PFSK-1 (cell line): ENCODE data around the gene LMAN2.

Experiments
- FOXP2 ChIP-seq: optimal IDR thresholded peaks from 2 replicates; pipeline ENCODE3; 2011; ENCODE audit warnings: borderline replicate concordance, control low read depth, inconsistent platforms; ENCODE audit not compliant: insufficient read depth; ENCODE audit errors: extremely low read length, extremely low read depth
- POLR2AphosphoS5 ChIP-seq: IDR thresholded peaks from 2 replicates; pipeline ENCODE4 v1.6.1; 2012; ENCODE audit warnings: low read depth, mild to moderate bottlenecking, control low read depth, low read length, moderate library complexity
- SIN3A ChIP-seq: IDR thresholded peaks from 2 replicates; pipeline ENCODE4 v1.6.1; 2012; ENCODE audit warnings: mild to moderate bottlenecking, low read length, moderate library complexity, borderline replicate concordance; ENCODE audit not compliant: insufficient read depth
- TAF1 ChIP-seq: IDR thresholded peaks from 2 replicates; pipeline ENCODE4 v1.6.1; 2012; ENCODE audit warnings: low read length, control low read depth, borderline replicate concordance; ENCODE audit not compliant: insufficient read depth
- TF ChIP-seq, protein P1 (sequence below), 2 experiments: IDR thresholded peaks; 2 replicates each; pipeline versions ENCODE4 v1.6.1 to v1.8.0; 2011 to 2012; ENCODE audit warnings: low read depth in 2 of 2, low read length in 2 of 2, control low read depth in 1 of 2, inconsistent platforms in 1 of 2, mild to moderate bottlenecking in 1 of 2, moderate library complexity in 1 of 2; ENCODE audit not compliant: insufficient read depth in 1 of 2

The LMAN2 gene

DNA sequence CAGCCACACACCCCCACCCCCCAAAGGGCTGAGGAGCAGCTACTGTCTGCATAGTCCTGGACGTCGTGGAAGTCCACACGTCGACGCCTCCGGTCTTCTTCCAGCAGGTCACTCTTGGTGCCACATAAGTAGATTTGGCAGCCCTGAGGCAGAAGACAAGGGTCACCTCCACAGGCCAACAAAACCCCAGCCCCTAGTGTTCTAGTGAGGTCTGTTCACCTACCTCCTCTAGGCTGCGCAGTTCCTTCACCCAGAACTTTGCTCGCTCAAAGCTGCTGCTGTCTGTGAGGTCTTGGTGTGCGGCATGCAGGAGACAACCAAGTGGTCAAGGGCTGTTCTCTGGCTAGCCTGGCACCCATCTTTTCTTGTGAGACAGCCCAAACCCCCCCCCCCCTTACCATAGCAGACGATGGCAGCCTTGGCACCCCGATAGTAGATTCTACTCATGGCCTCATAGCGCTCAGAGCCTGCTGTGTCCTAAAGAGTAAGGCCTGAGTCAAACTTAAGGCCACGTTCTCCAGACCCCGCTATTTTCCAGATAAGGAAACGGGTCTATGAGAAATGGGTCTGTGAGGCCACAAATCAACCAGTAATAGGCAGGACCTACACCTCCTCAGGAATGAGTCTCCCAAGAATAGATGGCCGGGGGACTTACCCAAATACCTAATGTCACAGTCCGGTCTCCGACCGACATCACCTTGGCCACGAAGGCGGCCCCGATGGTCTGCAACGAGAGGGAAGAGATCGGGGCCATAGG is 48.9 kb downstream of the LMAN2 start:
- TF ChIP-seq SIN3A (no peak), POLR2AphosphoS5 (no peak), FOXP2 (no peak), TAF1 (no peak)
- TF ChIP-seq, protein P1, sequence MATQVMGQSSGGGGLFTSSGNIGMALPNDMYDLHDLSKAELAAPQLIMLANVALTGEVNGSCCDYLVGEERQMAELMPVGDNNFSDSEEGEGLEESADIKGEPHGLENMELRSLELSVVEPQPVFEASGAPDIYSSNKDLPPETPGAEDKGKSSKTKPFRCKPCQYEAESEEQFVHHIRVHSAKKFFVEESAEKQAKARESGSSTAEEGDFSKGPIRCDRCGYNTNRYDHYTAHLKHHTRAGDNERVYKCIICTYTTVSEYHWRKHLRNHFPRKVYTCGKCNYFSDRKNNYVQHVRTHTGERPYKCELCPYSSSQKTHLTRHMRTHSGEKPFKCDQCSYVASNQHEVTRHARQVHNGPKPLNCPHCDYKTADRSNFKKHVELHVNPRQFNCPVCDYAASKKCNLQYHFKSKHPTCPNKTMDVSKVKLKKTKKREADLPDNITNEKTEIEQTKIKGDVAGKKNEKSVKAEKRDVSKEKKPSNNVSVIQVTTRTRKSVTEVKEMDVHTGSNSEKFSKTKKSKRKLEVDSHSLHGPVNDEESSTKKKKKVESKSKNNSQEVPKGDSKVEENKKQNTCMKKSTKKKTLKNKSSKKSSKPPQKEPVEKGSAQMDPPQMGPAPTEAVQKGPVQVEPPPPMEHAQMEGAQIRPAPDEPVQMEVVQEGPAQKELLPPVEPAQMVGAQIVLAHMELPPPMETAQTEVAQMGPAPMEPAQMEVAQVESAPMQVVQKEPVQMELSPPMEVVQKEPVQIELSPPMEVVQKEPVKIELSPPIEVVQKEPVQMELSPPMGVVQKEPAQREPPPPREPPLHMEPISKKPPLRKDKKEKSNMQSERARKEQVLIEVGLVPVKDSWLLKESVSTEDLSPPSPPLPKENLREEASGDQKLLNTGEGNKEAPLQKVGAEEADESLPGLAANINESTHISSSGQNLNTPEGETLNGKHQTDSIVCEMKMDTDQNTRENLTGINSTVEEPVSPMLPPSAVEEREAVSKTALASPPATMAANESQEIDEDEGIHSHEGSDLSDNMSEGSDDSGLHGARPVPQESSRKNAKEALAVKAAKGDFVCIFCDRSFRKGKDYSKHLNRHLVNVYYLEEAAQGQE (IDR thresholded peaks at IDR 0.05; ENCODE audit: insufficient read depth in 1 of 2, low read depth in 2 of 2, low read length in 2 of 2), result no peak

DNA sequence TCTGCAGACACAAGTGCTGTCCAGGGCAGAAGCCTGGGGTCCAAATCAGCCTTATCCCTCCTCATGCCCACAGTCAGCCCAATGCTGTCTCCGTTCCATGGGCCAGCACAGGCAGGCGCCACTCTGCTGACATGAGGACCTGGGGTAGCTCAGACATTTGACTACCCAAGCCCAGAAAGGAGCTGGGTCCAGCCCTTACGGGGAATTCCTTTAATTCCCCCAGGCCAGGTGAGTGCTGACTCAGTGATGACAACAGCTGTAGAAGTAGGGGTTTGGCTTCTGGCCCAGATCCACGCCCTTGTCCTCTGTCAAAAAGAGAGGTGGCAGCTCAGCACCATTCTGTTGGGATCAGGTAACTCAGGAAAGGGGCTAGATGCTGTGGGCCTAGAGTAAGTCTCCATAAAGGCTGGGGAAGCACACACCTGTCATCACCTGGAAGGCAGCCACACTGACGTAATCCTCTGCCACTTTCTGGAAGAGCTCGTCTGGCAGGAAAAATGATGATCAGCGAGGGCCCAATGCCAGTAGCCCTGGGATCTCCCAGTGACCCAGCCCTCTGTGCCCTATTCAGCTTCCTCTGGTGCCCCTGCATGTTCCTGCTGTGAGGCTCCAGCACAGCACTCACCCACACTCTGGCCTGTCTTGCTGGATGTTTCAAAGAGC is 49.8 kb downstream of the LMAN2 start:
- no peak for TF ChIP-seq FOXP2
- TF ChIP-seq TAF1, result no peak
- TF ChIP-seq, protein P1 (IDR thresholded peaks at IDR 0.05; ENCODE audit: insufficient read depth in 1 of 2, low read depth in 2 of 2, low read length in 2 of 2), result no peak
- TF ChIP-seq POLR2AphosphoS5, result no peak
- TF ChIP-seq SIN3A, result no peak

DNA sequence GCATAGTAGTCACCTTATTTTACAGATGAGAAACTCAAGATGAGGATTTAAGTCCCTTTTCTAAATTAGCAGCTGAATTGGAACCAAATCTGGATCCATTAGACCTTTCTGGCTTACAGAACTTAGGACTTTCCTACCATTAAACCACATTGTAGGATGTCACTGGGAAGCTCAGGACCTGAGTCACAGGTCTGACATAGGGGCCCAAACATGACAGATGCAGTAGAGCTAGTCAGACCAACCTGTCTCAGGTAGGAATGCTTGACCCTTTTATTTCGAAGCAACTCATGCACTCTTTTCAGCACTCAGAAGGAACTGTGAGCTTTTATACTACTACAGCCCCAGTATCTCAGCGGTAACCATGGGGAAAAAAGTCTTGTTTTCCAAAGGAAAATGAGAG is 50.5 kb downstream of the LMAN2 start:
- TF ChIP-seq TAF1 (no peak), SIN3A (no peak), FOXP2 (no peak), POLR2AphosphoS5 (no peak)
- TF ChIP-seq, protein P1 (IDR thresholded peaks at IDR 0.05; ENCODE audit: insufficient read depth in 1 of 2, low read depth in 2 of 2, low read length in 2 of 2), result no peak

DNA sequence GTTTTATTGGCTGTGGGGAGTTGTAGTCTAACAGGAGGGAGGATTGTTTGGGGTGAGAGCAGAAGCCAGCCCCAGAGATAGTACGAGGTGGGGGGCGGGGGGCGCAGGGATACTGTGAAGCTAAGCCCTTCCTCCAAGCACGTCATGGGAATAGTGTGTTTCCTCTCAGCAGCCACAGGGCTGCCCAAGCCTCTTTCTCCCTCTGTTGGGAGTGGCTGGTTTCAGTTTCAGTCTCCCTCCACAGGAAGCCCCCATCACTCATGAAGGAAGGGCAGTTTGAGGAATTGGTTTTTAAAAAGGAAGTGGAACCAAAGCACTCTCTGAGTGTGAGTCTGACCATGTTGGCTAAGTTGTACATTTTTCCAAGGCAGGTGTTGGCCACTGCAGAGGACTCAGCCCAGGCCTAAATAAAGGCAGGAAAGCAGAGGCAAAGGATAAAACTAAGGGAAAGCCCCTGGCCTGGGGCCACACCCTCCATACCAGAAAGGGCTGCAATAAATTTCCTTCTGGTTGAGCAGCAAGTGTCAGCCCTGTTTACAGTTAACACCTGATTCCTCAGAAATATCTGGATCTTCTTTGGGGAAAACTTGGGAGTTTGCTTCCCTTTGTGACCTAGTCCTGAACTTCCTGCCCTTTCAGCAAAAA is 51.1 kb downstream of the LMAN2 start:
- TF ChIP-seq SIN3A, result no peak
- 0 out of 2 replicates have a peak, but pooled peaks have one; percentile 11 for TF ChIP-seq TAF1

DNA sequence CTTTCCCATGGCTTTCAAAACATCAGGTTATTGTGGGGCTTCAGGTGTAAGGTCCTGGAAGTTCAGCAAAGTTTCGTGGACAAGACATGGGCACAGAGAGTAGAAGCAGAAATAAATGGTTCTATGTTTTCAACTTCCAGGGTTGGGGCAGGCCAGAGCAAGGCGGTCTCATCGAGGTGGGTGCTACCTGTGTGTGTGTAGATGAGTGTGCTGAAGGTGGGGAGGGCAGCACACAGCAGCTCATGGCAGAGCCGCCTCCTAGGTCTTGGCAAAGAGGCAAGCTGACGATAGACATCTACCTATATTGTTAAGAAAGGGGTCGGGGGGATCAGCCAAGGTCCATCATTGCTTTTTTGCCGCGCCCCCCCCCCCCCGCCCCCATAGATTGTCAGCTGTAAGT is 51.8 kb downstream of the LMAN2 start:
- TF ChIP-seq POLR2AphosphoS5 (no peak; the same call in 1 of the 2 replicates), FOXP2 (no peak), TAF1 (no peak), SIN3A (no peak)
- TF ChIP-seq, protein P1 (IDR thresholded peaks at IDR 0.05; ENCODE audit: insufficient read depth in 1 of 2, low read depth in 2 of 2, low read length in 2 of 2), result no peak
